Osteoblast (primary cell): ENCODE data around the gene TSPO2. TPM values are rescaled to one million over a fixed set of nuclear protein-coding genes. Genes with fewer than 3 reads are reported as not detected.

Source experiments
- DNase-seq: peaks from one replicate; pipeline ENCODE4 v3.0.0; 2011; ENCODE audit warnings: low spot score, mixed read lengths; ENCODE audit not compliant: insufficient read length; ENCODE audit errors: missing footprints
- H2AFZ ChIP-seq: 2 replicates; pipeline ENCODE4 v1.6.0; 2011; ENCODE audit warnings: mild to moderate bottlenecking, low read length
- H3K27ac ChIP-seq: 2 replicates; pipeline ENCODE4 v1.5.1; 2011; ENCODE audit warnings: mild to moderate bottlenecking, low read depth, low read length, moderate library complexity
- H3K27me3 ChIP-seq: 2 replicates; pipeline ENCODE4 v1.6.0; 2012; ENCODE audit warnings: mild to moderate bottlenecking, control low read depth, inconsistent platforms, low read length, moderate library complexity; ENCODE audit not compliant: insufficient read depth
- H3K36me3 ChIP-seq: 2 replicates; pipeline ENCODE4 v1.5.1; 2011; ENCODE audit warnings: mild to moderate bottlenecking, low read length, control low read depth, moderate library complexity; ENCODE audit not compliant: insufficient read depth
- H3K4me1 ChIP-seq: 2 replicates; pipeline ENCODE4 v1.5.1; 2011; ENCODE audit warnings: mild to moderate bottlenecking, low read length, control low read depth, moderate library complexity; ENCODE audit not compliant: insufficient read depth
- H3K4me2 ChIP-seq: 2 replicates; pipeline ENCODE4 v1.6.0; 2011; ENCODE audit warnings: mild to moderate bottlenecking, low read length; ENCODE audit not compliant: insufficient read depth
- H3K4me3 ChIP-seq: fragments of 200-600 bp; sonication (generic); 3 replicates; pipeline ENCODE4 v1.5.1; 2012; ENCODE audit warnings: mild to moderate bottlenecking, low read length, inconsistent platforms; ENCODE audit not compliant: insufficient read depth
- H3K79me2 ChIP-seq: 2 replicates; pipeline ENCODE4 v1.6.0; 2012; ENCODE audit warnings: mild to moderate bottlenecking, low read length, control low read depth, inconsistent platforms; ENCODE audit not compliant: insufficient read depth
- H3K9me3 ChIP-seq: 2 replicates; pipeline ENCODE4 v1.5.1; 2011; ENCODE audit warnings: low read depth, low read length, control low read depth
- H4K20me1 ChIP-seq: 2 replicates; pipeline ENCODE4 v1.6.0; 2012; ENCODE audit warnings: mild to moderate bottlenecking, low read length, control low read depth; ENCODE audit not compliant: insufficient read depth
- CTCF ChIP-seq: IDR thresholded peaks from 2 replicates; pipeline ENCODE4 v1.5.1; 2011; ENCODE audit warnings: mild to moderate bottlenecking, low read depth, low read length, moderate library complexity; ENCODE audit errors: extremely low read depth
- total RNA-seq: library from RNA; depleted of rRNA; stranded (reverse); fragments of >200 nt; gene quantifications from 2 replicates; pipeline ENCODE4 v1.2.3, GENCODE V29; 2012

Gene TSPO2
- total RNA-seq, 1 donor: not detected

DNA sequence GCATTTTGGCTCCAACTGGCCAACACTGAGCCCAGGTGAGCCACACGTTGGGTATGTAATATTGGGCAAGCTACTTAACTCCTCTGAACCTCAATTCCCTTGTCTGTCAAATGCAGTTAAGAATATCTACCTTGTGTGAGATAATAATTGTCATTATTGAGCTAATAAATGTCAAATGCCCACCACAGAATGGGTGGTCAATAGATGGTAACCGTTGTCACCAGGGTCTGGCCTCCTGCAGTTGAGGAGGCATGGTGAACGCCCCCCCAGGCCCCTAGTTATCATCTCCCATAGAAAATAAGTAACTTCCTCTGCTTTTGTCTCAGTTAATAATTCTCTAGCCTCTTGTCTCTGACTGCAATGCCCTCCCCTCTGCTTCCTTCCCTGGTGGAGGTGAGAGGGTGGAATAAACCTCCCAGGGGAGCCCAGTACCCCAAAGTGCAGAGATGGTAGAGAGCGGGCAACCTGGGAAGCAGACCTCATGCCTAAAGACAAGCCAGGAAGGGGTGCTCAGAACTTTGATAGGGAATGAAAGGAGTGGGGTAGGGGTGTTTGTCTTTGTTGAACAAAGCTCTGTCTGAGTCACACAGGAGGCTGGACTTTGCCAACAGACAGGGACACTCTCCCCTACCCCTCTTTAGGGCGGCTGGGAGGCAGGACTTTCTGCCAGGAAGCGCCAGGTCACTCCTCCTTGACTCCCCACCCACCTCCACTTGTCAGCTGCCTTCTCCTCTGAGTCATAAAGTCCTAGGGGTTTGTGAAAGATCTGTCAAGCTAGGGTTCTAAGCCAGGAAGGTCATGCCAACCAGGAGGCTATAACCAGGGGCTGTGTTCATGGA lies 1.9 kb upstream of the TSPO2 start:
- Histone ChIP-seq H3K9me3 (no peaks in the 10 kb centered on the region), H3K4me2 (no peak overlapping the region), H2AFZ (no peak overlapping the region), H4K20me1 (no peaks in the 10 kb centered on the region), H3K36me3 (no peaks in the 10 kb centered on the region), H3K79me2 (no peaks in the 10 kb centered on the region), H3K27ac (no peak overlapping the region), H3K4me1 (no peaks in the 10 kb centered on the region), H3K27me3 (peaks cover 3% of the 10 kb centered on the region), H3K4me3 (no peak overlapping the region)
- no peak for TF ChIP-seq CTCF
- peak; percentile 73 for DNase-seq

GRCh38 chr6:41040940-41041536 lies 1.2 kb upstream of the TSPO2 start:
- no peak overlapping the region for H3K4me2 ChIP-seq
- H3K4me3 ChIP-seq: no peak overlapping the region
- peak; percentile 26 for DNase-seq
- H2AFZ ChIP-seq: no peak overlapping the region
- no peak overlapping the region for H3K27ac ChIP-seq
- no peaks in the 10 kb centered on the region for H3K4me1 ChIP-seq
- no peaks in the 10 kb centered on the region for H4K20me1 ChIP-seq
- H3K79me2 ChIP-seq: no peaks in the 10 kb centered on the region
- H3K27me3 ChIP-seq: peaks cover 3% of the 10 kb centered on the region
- no peaks in the 10 kb centered on the region for H3K36me3 ChIP-seq
- TF ChIP-seq CTCF: no peak
- H3K9me3 ChIP-seq: no peaks in the 10 kb centered on the region

DNA sequence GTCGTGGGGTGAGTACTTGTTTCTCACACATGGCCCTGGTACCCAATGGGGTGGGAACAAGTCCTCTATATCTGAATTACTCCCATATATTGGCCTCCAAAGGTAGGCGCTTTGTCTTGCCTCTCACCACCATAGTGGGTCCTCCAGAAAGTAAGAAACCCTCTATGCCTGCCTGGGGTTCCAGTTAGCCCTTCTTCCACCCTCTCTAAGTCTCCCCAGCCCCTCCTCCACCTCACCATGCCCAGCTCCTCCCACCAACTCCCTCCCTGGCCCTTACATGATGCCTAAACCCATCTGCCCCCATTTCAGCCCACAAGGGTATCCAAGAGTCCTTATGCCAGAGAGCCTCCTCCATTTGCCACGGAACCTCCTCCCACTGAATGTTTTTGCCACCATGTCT lies 884 bp downstream of the TSPO2 start:
- peak; percentile 29 for DNase-seq
- H3K27me3 ChIP-seq: no peaks in the 10 kb centered on the region

More for the DNA sequence above, 884 bp downstream of the TSPO2 start:
- H3K4me2 ChIP-seq: no peak overlapping the region
- H3K4me1 ChIP-seq: no peaks in the 10 kb centered on the region
- H3K79me2 ChIP-seq: no peaks in the 10 kb centered on the region
- TF ChIP-seq CTCF: no peak
- H3K36me3 ChIP-seq: no peaks in the 10 kb centered on the region
- H4K20me1 ChIP-seq: no peaks in the 10 kb centered on the region
- H3K4me3 ChIP-seq: no peak overlapping the region
- no peak overlapping the region for H3K27ac ChIP-seq
- H2AFZ ChIP-seq: no peak overlapping the region
- no peaks in the 10 kb centered on the region for H3K9me3 ChIP-seq
